Measurements from ENCODE around the gene USO1. TPM values are rescaled to one million over a fixed set of nuclear protein-coding genes. Genes with fewer than 3 reads are reported as not detected.

Gene USO1
- total RNA-seq, 1 experiment from 2014 or later, result 110 TPM

DNA sequence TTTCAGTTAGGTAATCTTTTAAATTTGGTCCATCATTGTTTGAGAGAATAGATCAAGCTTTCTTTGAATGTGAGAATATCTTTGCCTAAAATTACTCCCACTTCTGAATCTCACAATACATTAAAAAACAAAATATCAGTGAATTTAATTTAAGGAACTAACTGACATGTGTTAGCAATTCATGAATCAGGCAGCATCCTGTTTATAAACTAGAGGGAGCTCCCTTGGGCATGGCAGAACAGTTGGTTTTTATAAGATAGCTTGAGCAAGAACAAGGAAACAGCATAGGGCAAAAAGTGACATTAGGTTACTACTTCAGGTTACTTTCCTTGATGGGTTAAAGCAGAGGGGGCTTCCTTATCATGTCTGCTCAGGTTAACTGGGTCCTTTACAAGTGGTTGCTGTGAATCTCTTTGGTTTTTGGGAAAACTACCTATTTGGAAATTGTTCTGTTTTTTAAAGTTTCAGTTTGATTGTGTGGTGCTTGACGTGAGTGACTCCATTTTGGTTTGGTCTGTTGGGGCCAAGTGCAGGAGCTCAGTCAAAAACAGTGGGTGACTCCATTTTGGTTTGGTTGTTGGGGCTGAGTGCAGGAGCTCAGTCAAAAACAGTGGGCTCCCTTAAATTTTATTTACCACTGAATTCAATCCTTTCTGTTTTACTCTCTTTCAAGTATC lies 109.9 kb downstream of the USO1 start:
- H3T11ph ChIP-seq (ENCODE audit: low read length), result no peak overlapping the region
- no peaks in the 10 kb centered on the region for H3K79me2 ChIP-seq (ENCODE audit: insufficient read depth, low read length)
- no peak overlapping the region for H3K27ac ChIP-seq (ENCODE audit: insufficient read length, low read depth, low read length)
- H2BK20ac ChIP-seq (ENCODE audit: low read depth, low read length, poor library complexity, severe bottlenecking), result no peak overlapping the region
- no peak overlapping the region for H2BK120ac ChIP-seq (ENCODE audit: low read depth, low read length, poor library complexity, severe bottlenecking)
- no peak overlapping the region for H3K4me2 ChIP-seq (ENCODE audit: insufficient read depth, insufficient read length, low read length)
- no peaks in the 10 kb centered on the region for H4K20me1 ChIP-seq (ENCODE audit: control insufficient read depth, insufficient read depth, insufficient read length)
- no peak overlapping the region for H3K18ac ChIP-seq (ENCODE audit: insufficient read length, low read depth, low read length)
- H4K5ac ChIP-seq (ENCODE audit: insufficient read length, low read depth, low read length), result no peak overlapping the region
- H3K23me2 ChIP-seq (ENCODE audit: insufficient read length, low read depth, low read length, poor library complexity, severe bottlenecking), result no peaks in the 10 kb centered on the region
- DNase-seq, result no peak
- Mint-ChIP-seq H3K4me3 (no peak overlapping the region), H3K9me3 (peaks cover 0 to 4% of the 10 kb centered on the region in 2 experiments; a peak in 3 of 5 replicates), H3K36me3 (ENCODE audit: insufficient read depth in 1 of 3, low read depth in 3 of 3) (peaks cover 0 to 4% (median 0%) of the 10 kb centered on the region in 3 experiments; a peak in 2 of 7 replicates), H3K27ac (no peak overlapping the region; a peak in 1 of 7 replicates), H3K27me3 (ENCODE audit: low read depth) (0 out of 2 replicates have a peak, but pooled peaks cover 1% of the 10 kb centered on the region), H3K4me1 (peaks cover 12% of the 10 kb centered on the region in 2 experiments)
- no CpG with 5 or more reads among the region's 1 CpG for WGBS (ENCODE audit: extremely low coverage, insufficient read length, low lambda C conversion rate)
- H2BK5ac ChIP-seq (ENCODE audit: insufficient read length, low read length), result no peak overlapping the region
- no peak overlapping the region for H3K4ac ChIP-seq (ENCODE audit: low read depth, low read length)
- no peak overlapping the region for H2BK15ac ChIP-seq (ENCODE audit: low read depth, low read length)
- no peak overlapping the region for H4K8ac ChIP-seq (replicated peaks; ENCODE audit: insufficient read length, low read depth, low read length)
- H3K9ac ChIP-seq (ENCODE audit: extremely low read depth, insufficient read length, low read length), result no peak overlapping the region
- no peak overlapping the region for H3K56ac ChIP-seq (ENCODE audit: insufficient read length, low read depth, low read length)
- no peaks in the 10 kb centered on the region; the same call in 1 of the 2 replicates for H3K4me1 ChIP-seq (ENCODE audit: insufficient read depth, low read length)
- no peak overlapping the region for H4K91ac ChIP-seq (ENCODE audit: insufficient read length, low read depth, low read length)
- H2AFZ ChIP-seq (ENCODE audit: low read length), result no peak overlapping the region
- H3K23ac ChIP-seq (ENCODE audit: insufficient read length, low read depth, low read length), result no peak overlapping the region
- no peak overlapping the region for H3K14ac ChIP-seq (ENCODE audit: insufficient read depth, low read length)
- H2AK5ac ChIP-seq (ENCODE audit: insufficient read length, low read length), result no peak overlapping the region
- no peak overlapping the region for H2BK12ac ChIP-seq (ENCODE audit: insufficient read length, low read depth, low read length)
- TF ChIP-seq, protein P1, sequence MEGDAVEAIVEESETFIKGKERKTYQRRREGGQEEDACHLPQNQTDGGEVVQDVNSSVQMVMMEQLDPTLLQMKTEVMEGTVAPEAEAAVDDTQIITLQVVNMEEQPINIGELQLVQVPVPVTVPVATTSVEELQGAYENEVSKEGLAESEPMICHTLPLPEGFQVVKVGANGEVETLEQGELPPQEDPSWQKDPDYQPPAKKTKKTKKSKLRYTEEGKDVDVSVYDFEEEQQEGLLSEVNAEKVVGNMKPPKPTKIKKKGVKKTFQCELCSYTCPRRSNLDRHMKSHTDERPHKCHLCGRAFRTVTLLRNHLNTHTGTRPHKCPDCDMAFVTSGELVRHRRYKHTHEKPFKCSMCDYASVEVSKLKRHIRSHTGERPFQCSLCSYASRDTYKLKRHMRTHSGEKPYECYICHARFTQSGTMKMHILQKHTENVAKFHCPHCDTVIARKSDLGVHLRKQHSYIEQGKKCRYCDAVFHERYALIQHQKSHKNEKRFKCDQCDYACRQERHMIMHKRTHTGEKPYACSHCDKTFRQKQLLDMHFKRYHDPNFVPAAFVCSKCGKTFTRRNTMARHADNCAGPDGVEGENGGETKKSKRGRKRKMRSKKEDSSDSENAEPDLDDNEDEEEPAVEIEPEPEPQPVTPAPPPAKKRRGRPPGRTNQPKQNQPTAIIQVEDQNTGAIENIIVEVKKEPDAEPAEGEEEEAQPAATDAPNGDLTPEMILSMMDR (conservative IDR thresholded peaks at IDR 0.05), result no peak
- H3K9me3 ChIP-seq (ENCODE audit: control insufficient read depth, low read depth, low read length), result no peaks in the 10 kb centered on the region
- H3K27me3 ChIP-seq (ENCODE audit: insufficient read depth, low read length), result no peaks in the 10 kb centered on the region
- H3K79me1 ChIP-seq (ENCODE audit: insufficient read depth, low read depth, low read length, poor library complexity, severe bottlenecking), result no peaks in the 10 kb centered on the region

Data from H9 (cell line).